Kidney (tissue), 14 donors: ENCODE results near the gene CCR9. TPM values are rescaled to one million over a fixed set of nuclear protein-coding genes. Genes with fewer than 3 reads are reported as not detected.

Experiments used
- DNase-seq, 5 donors: peaks; one replicate each; pipeline ENCODE4 v3.0.0-alpha.2; 2013 to 2020
- FAIRE-seq: peaks from 2 replicates; lab custom pipeline; 2012; peaks lifted over from hg19 to GRCh38; lab: Jason Lieb, UNC
- H3K27ac ChIP-seq, 2 donors: one replicate each; pipeline ENCODE4 v1.7.0; 2013; ENCODE audit warnings: low read depth in 2 of 2, low read length in 2 of 2, inconsistent platforms in 1 of 2
- H3K27me3 ChIP-seq: one replicate; pipeline ENCODE4 v1.7.1; 2013; ENCODE audit warnings: low read length, inconsistent platforms; ENCODE audit not compliant: control insufficient read depth, insufficient read depth
- H3K36me3 ChIP-seq, 3 donors: one replicate each; pipeline versions ENCODE4 v1.7.0 to v1.7.1; 2013; ENCODE audit warnings: low read length in 3 of 3, control low read depth in 1 of 3, inconsistent platforms in 1 of 3; ENCODE audit not compliant: insufficient read depth in 3 of 3, control insufficient read depth in 2 of 3
- H3K4me1 ChIP-seq, 3 donors: one replicate each; pipeline versions ENCODE4 v1.7.0 to v1.7.1; 2013; ENCODE audit warnings: low read length in 3 of 3, inconsistent platforms in 1 of 3, low read depth in 1 of 3; ENCODE audit not compliant: control insufficient read depth in 2 of 3, insufficient read depth in 2 of 3
- H3K4me3 ChIP-seq, 3 donors: one replicate each; pipeline versions ENCODE4 v1.7.0 to v1.8.1; 2013; ENCODE audit warnings: low read length in 3 of 3, control low read depth in 1 of 3, inconsistent platforms in 1 of 3
- H3K9ac ChIP-seq, 3 donors: one replicate each; pipeline versions ENCODE4 v1.7.0 to v1.7.1; 2013; ENCODE audit warnings: low read length in 3 of 3, control low read depth in 1 of 3, inconsistent platforms in 1 of 3
- H3K9me3 ChIP-seq, 3 donors: one replicate each; pipeline versions ENCODE4 v1.7.0 to v1.7.1; 2013; ENCODE audit warnings: low read length in 3 of 3, control low read depth in 1 of 3, inconsistent platforms in 1 of 3; ENCODE audit not compliant: control insufficient read depth in 2 of 3, insufficient read depth in 1 of 3
- CTCF ChIP-seq: IDR thresholded peaks from 3 replicates; pipeline ENCODE4 v1.5.1; 2012; ENCODE audit warnings: mild to moderate bottlenecking, moderate library complexity, borderline replicate concordance; ENCODE audit not compliant: insufficient read depth; ENCODE audit errors: extremely low read depth
- intact Hi-C: fragments of 100-400 bp; cut with DNase I; formaldehyde crosslinking; loops from one replicate; pipeline ENCODE4 v1.11.1; 2022
- polyA plus RNA-seq: library from polyadenylated mRNA; stranded (reverse); fragments of 350-450 nt; fragmentation: Illumina TruSeq; extraction: RNeasy Lipid Tissue Mini Kit (QIAGEN cat#74804); gene quantifications from one replicate; pipeline ENCODE4 v1.2.3, GENCODE V29; 2014; ENCODE audit warnings: low read depth, low replicate concordance; ENCODE audit not compliant: insufficient read depth
- total RNA-seq: library from RNA; stranded (reverse); fragmentation: NEBNext Ultra II Directional; extraction: Animal tissue kit (Norgen Biotek cat#: 25700); gene quantifications from one replicate; pipeline ENCODE4 v1.2.1, GENCODE V29; 2021
- donor health status: control.
- donor health status: control.
- donor health status: control.
- donor health status: control.
- donor health status: control.
- donor health status: DM: yes; HTN: yes; CAD: no.
- donor health status: Normal renal cell carcinoma (clear cell type).

Gene CCR9
- total and polyA plus RNA-seq, 2 donors from 2014 or later, result 0.22 to 0.43 TPM

- Histone ChIP-seq H3K27me3 (no peaks in the 10 kb centered on the region), H3K9ac (no peak overlapping the region), H3K36me3 (no peaks in the 10 kb centered on the region), H3K27ac (no peak overlapping the region), H3K9me3 (no peaks in the 10 kb centered on the region), H3K4me3 (no peak overlapping the region), H3K4me1 (no peaks in the 10 kb centered on the region)
- intact Hi-C loops, result no loop called here
- DNase-seq (no peak), FAIRE-seq (no peak)
- no peak for TF ChIP-seq CTCF
Measured at GRCh38 chr3:45887285-45887684, 942 bp downstream of the CCR9 start.

GRCh38 chr3:45887759-45888511 lies 1.6 kb downstream of the CCR9 start:
- intact Hi-C loops, result no loop called here
- H3K4me3 ChIP-seq, result no peak overlapping the region
- FAIRE-seq (no peak), DNase-seq (no peak)
- H3K9me3 ChIP-seq, result no peaks in the 10 kb centered on the region
- H3K27me3 ChIP-seq, result no peaks in the 10 kb centered on the region
- no peaks in the 10 kb centered on the region for H3K4me1 ChIP-seq
- no peak overlapping the region for H3K27ac ChIP-seq
- no peak for TF ChIP-seq CTCF
- no peaks in the 10 kb centered on the region for H3K36me3 ChIP-seq
- H3K9ac ChIP-seq, result no peak overlapping the region

GRCh38 chr3:45889337-45889736 lies 3.0 kb downstream of the CCR9 start:
- DNase-seq (no peak), FAIRE-seq (no peak)
- H3K27ac ChIP-seq, result no peak overlapping the region
- intact Hi-C loops, result no loop called here
- H3K4me3 ChIP-seq, result no peak overlapping the region
- TF ChIP-seq CTCF, result no peak
- H3K27me3 ChIP-seq, result no peaks in the 10 kb centered on the region
- no peaks in the 10 kb centered on the region for H3K4me1 ChIP-seq
- no peaks in the 10 kb centered on the region for H3K36me3 ChIP-seq
- H3K9ac ChIP-seq, result no peak overlapping the region
- no peaks in the 10 kb centered on the region for H3K9me3 ChIP-seq

- Histone ChIP-seq H3K27me3 (no peaks in the 10 kb centered on the region), H3K27ac (no peak overlapping the region), H3K4me3 (no peak overlapping the region), H3K36me3 (no peaks in the 10 kb centered on the region), H3K4me1 (no peaks in the 10 kb centered on the region), H3K9me3 (no peaks in the 10 kb centered on the region), H3K9ac (no peak overlapping the region)
- TF ChIP-seq CTCF, result no peak
- peak in 2 of 5 donors; percentile 33 to 52 for DNase-seq
- intact Hi-C loops, result no loop called here
- FAIRE-seq, result no peak
Measured at GRCh38 chr3:45890405-45890804, 4.1 kb downstream of the CCR9 start.
